A172 (cell line): Measurements from ENCODE around the gene NR2E1. TPM values are rescaled to one million over a fixed set of nuclear protein-coding genes. Genes with fewer than 3 reads are reported as not detected.

Experiments used
- DNase-seq: peaks from one replicate; pipeline ENCODE4 v3.0.0-alpha.2; 2015; ENCODE audit warnings: low spot score
- total RNA-seq: library from RNA; depleted of rRNA; stranded (reverse); fragments of >200 nt; shearing (Covaris generic); gene quantifications from 2 replicates; pipeline ENCODE4 v1.2.3, GENCODE V29; 2014

Gene NR2E1
- total RNA-seq, 1 experiment from 2014 or later, result not detected

- no peak for DNase-seq
Measured at GRCh38 chr6:108171291-108171917, 5.6 kb downstream of the NR2E1 start.

- no peak for DNase-seq
Measured at GRCh38 chr6:108171918-108172516, 6.2 kb downstream of the NR2E1 start.

GRCh38 chr6:108174371-108175175 lies 8.8 kb downstream of the NR2E1 start:
- no peak for DNase-seq

- no peak for DNase-seq
Measured at GRCh38 chr6:108175176-108175591, 9.4 kb downstream of the NR2E1 start.

- DNase-seq, result no peak
Measured at GRCh38 chr6:108175592-108176279, 9.9 kb downstream of the NR2E1 start.

GRCh38 chr6:108176281-108177089 lies 10.7 kb downstream of the NR2E1 start:
- no peak for DNase-seq

- no peak for DNase-seq
Measured at GRCh38 chr6:108179741-108180140, 13.9 kb downstream of the NR2E1 start.

GRCh38 chr6:108180266-108180665 lies 14.4 kb downstream of the NR2E1 start:
- DNase-seq, result no peak

- no peak for DNase-seq
Measured at GRCh38 chr6:108180776-108181175, 15.0 kb downstream of the NR2E1 start.

GRCh38 chr6:108186226-108186625 lies 20.4 kb downstream of the NR2E1 start:
- DNase-seq, result no peak

GRCh38 chr6:108187519-108187918 lies 21.7 kb downstream of the NR2E1 start:
- no peak for DNase-seq

- no peak for DNase-seq
Measured at GRCh38 chr6:108193131-108193530, 27.3 kb downstream of the NR2E1 start.

- no peak for DNase-seq
Measured at GRCh38 chr6:108193835-108194234, 28.0 kb downstream of the NR2E1 start.

GRCh38 chr6:108194503-108194902 lies 28.7 kb downstream of the NR2E1 start:
- no peak for DNase-seq

GRCh38 chr6:108195209-108195608 lies 29.4 kb downstream of the NR2E1 start:
- no peak for DNase-seq

- no peak for DNase-seq
Measured at GRCh38 chr6:108198761-108199498, 33.1 kb downstream of the NR2E1 start.

GRCh38 chr6:108200186-108200585 lies 34.4 kb downstream of the NR2E1 start:
- DNase-seq, result no peak

GRCh38 chr6:108200631-108201030 lies 34.8 kb downstream of the NR2E1 start:
- DNase-seq, result peak; percentile 35

- DNase-seq, result no peak
Measured at GRCh38 chr6:108203189-108204112, 37.6 kb downstream of the NR2E1 start.

- no peak for DNase-seq
Measured at GRCh38 chr6:108207013-108207412, 41.2 kb downstream of the NR2E1 start.
